BJ (cell line): ENCODE results near the gene SH3RF1. TPM values are rescaled to one million over a fixed set of nuclear protein-coding genes. Genes with fewer than 3 reads are reported as not detected.

Source experiments
- CTCF ChIA-PET: fragments of 350-600 bp; formaldehyde crosslinking; extraction: SDS; loops from one replicate; lab custom pipeline; 2021; ENCODE audit warnings: antibody characterized with exemption, inconsistent platforms; lab: Yijun Ruan, JAX
- POLR2A ChIA-PET: fragments of 300-600 bp; sonication (Branson Sonifier 250); formaldehyde crosslinking; extraction: SDS; loops from one replicate; lab custom pipeline; 2021; ENCODE audit warnings: antibody characterized with exemption; lab: Charles Lee
- DNase-seq: peaks from one replicate; pipeline ENCODE4 v3.0.0-alpha.2; 2011; ENCODE audit warnings: low read depth
- H3K27me3 ChIP-seq: 2 replicates; pipeline ENCODE4 v1.6.0; 2011; ENCODE audit warnings: low read length; ENCODE audit not compliant: control insufficient read depth, insufficient read depth
- H3K36me3 ChIP-seq: 2 replicates; pipeline ENCODE4 v1.5.1; 2011; ENCODE audit warnings: low read length; ENCODE audit not compliant: control insufficient read depth, insufficient read depth
- H3K4me3 ChIP-seq: 2 replicates; pipeline ENCODE4 v1.5.1; 2011; ENCODE audit warnings: low read depth, mild to moderate bottlenecking, control low read depth, low read length
- polyA plus RNA-seq: library from polyadenylated mRNA; depleted of rRNA; stranded (reverse); fragments of >200 nt; gene quantifications from 2 replicates; pipeline ENCODE4 v1.2.3, GENCODE V29; 2011
- TF ChIP-seq, protein P1 (sequence below): IDR thresholded peaks from 2 replicates; pipeline ENCODE4 v1.5.1; 2011; ENCODE audit warnings: low read depth, mild to moderate bottlenecking, control low read depth, inconsistent platforms, low read length, moderate library complexity; ENCODE audit not compliant: insufficient read depth

Gene SH3RF1
- polyA plus RNA-seq, 1 experiment = 38.8 TPM

DNA sequence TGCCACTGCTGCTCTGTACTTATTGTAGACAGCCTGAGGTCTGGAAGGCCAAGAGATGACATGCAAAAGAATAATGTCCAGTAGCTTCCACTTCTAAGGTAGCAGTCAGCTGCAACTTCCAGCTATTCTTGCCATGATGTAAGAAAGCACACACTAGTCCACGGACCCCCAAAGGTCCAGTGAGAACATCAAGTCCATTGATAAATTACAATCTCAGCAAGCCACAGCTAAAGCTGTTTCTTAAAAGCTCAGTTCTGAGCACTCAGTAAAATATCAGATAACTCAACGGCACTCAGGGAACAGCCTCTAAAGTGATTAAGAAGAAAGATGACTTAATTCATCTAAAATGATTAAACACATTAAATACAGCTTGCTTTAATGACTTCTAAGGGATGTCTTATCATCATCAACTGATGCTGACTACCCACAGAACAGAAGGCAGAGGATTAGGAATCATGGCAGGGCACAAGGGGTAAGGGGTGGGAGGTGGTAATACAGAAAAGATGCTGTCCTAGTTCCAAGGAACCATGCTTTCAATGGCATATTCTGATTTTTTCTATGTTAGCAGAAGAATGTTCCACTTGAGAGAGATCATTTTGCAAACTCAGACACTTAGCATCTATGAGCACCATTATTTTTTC lies 161.6 kb downstream of the SH3RF1 start:
- CTCF ChIA-PET = interaction anchor here (0.7 kb wide), 1 partner anchor 10 kb away, joined by 3 read pairs; no protein-coding TSS in a partner anchor
- Histone ChIP-seq H3K4me3 (no peak overlapping the region), H3K36me3 (peaks cover 12% of the 10 kb centered on the region), H3K27me3 (no peaks in the 10 kb centered on the region)
- TF ChIP-seq, protein P1, sequence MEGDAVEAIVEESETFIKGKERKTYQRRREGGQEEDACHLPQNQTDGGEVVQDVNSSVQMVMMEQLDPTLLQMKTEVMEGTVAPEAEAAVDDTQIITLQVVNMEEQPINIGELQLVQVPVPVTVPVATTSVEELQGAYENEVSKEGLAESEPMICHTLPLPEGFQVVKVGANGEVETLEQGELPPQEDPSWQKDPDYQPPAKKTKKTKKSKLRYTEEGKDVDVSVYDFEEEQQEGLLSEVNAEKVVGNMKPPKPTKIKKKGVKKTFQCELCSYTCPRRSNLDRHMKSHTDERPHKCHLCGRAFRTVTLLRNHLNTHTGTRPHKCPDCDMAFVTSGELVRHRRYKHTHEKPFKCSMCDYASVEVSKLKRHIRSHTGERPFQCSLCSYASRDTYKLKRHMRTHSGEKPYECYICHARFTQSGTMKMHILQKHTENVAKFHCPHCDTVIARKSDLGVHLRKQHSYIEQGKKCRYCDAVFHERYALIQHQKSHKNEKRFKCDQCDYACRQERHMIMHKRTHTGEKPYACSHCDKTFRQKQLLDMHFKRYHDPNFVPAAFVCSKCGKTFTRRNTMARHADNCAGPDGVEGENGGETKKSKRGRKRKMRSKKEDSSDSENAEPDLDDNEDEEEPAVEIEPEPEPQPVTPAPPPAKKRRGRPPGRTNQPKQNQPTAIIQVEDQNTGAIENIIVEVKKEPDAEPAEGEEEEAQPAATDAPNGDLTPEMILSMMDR = no peak
- no peak for DNase-seq
- POLR2A ChIA-PET = interaction anchor here (0.6 kb wide), 2 partner anchors 97 to 959 kb away, joined by 14 to 15 read pairs; no protein-coding TSS in a partner anchor

DNA sequence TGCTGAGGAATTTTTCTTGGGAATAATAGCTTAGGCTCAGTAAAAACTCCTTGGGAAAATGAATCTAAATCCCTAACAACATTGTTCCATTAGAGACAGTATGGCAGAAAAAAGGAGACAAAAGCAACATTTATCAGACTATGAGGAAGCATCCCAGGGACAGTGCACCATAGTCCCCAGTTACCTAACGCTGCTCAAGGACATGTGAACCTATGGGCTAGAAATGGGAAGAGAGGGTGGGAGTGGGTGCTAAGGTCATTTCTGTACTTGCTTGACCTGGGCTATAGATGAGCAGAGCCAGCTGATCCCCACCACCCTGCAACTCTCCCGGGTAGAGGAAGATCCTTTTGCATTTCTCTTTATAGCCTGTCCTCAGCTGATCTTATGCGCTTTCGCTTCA lies 162.5 kb downstream of the SH3RF1 start:
- DNase-seq = no peak
- TF ChIP-seq, protein P1 = no peak
- ChIA-PET POLR2A (no interaction called here), CTCF (interaction anchor here (0.9 kb wide), 1 partner anchor 12 kb away, joined by 3 read pairs; no protein-coding TSS in a partner anchor)
- H3K4me3 ChIP-seq = no peak overlapping the region
- peaks cover 13% of the 10 kb centered on the region for H3K36me3 ChIP-seq
- no peaks in the 10 kb centered on the region for H3K27me3 ChIP-seq

DNA sequence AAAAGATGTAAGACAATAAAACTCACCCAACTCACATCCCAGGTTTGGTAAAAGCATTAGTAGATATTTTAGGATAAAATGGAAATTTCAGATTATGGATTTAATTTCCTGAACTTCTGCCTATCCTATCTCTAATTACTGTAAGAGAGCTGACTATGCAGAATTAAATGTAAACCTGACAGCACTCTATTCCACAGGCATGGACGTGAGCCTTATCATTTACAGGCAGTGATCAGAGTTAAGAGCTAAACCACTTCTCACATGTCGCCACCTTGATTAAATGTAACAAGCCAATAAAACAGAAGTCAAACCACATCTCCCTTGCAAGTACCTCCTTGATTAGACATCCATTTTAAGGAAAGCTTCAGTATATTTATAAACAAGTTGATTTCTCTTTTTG lies 163.2 kb downstream of the SH3RF1 start:
- TF ChIP-seq, protein P1 = no peak
- no peak overlapping the region for H3K4me3 ChIP-seq
- no peaks in the 10 kb centered on the region for H3K27me3 ChIP-seq
- no peak for DNase-seq
- CTCF ChIA-PET = interaction anchor here (0.9 kb wide), 1 partner anchor 12 kb away, joined by 3 read pairs; no protein-coding TSS in a partner anchor
- peaks cover 11% of the 10 kb centered on the region for H3K36me3 ChIP-seq
- POLR2A ChIA-PET = no interaction called here

DNA sequence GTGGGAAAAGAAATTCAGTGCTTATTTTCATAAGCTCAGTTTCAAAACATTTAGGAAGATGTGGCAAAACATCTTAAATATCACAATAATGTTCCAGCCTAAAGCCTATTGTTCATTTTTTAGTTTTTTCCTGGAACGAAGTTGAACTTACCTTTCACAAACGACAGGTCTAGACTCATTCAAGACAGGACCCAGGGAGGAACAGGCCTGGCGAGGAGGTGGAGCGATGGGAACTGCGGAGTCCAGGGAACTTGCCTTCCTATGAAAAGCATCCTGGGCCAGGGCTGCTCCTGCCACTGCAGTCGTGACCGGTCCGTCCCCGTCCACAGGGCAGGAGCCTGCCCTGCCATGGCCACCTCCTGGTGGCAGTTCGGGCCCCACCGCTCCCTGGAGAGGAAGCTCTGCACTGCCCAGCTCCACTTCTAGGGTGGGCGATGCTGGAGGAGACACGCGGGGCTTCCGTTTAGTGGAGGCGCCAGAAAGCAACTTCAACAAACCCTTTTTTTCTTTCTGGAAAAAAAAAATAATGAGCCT lies 164.0 kb downstream of the SH3RF1 start:
- CTCF ChIA-PET = interaction anchor here (0.7 to 1.2 kb wide), 2 partner anchors 9 to 10 kb away, joined by 3 read pairs; no protein-coding TSS in a partner anchor

DNA sequence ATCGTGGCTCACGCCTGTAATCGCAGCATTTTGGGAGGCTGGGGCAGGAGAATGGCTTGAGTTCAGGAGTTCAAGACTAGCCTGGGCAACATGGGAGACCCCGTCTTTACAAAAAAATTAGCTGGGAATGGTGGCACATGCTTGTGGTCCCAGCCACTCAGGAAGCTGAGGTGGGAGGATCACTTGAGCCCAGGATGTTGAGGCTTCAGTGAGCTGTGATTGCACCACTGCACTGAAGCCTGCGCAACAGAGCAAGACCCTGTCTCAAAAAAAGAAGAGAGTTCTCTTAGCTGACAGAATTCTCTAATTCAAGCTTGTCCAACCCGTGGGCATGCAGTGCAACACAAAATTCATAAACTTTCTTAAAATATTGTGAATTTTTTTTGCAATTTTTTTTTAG lies 165.1 kb downstream of the SH3RF1 start:
- TF ChIP-seq, protein P1 = no peak
- ChIA-PET CTCF (interaction anchor here (1.2 kb wide), 1 partner anchor 8 kb away, joined by 3 read pairs; no protein-coding TSS in a partner anchor), POLR2A (no interaction called here)
- Histone ChIP-seq H3K27me3 (no peaks in the 10 kb centered on the region), H3K4me3 (no peak overlapping the region), H3K36me3 (peaks cover 11% of the 10 kb centered on the region)
- no peak for DNase-seq

More for the DNA sequence above, 164.0 kb downstream of the SH3RF1 start:
- TF ChIP-seq, protein P1 = no peak
- no peak for DNase-seq
- Histone ChIP-seq H3K36me3 (peaks cover 11% of the 10 kb centered on the region), H3K4me3 (no peak overlapping the region), H3K27me3 (no peaks in the 10 kb centered on the region)
- POLR2A ChIA-PET = no interaction called here
